Fibroblast of pulmonary artery (primary cell): ENCODE measurements around the gene MINDY4.

Source experiments
- DNase-seq: peaks from one replicate; pipeline ENCODE4 v3.0.0-alpha.2; 2010; ENCODE audit warnings: low read depth
- H3K4me3 ChIP-seq: replicated peaks from 2 replicates; pipeline ENCODE4 v1.5.1; 2011; ENCODE audit warnings: low read depth, mild to moderate bottlenecking, control low read depth, low read length, moderate library complexity
- TF ChIP-seq, protein P1 (sequence below): IDR thresholded peaks from 2 replicates; pipeline ENCODE4 v1.5.1; 2011; ENCODE audit warnings: mild to moderate bottlenecking, control low read depth, low read length, inconsistent platforms; ENCODE audit errors: missing control alignments

Gene MINDY4

DNA sequence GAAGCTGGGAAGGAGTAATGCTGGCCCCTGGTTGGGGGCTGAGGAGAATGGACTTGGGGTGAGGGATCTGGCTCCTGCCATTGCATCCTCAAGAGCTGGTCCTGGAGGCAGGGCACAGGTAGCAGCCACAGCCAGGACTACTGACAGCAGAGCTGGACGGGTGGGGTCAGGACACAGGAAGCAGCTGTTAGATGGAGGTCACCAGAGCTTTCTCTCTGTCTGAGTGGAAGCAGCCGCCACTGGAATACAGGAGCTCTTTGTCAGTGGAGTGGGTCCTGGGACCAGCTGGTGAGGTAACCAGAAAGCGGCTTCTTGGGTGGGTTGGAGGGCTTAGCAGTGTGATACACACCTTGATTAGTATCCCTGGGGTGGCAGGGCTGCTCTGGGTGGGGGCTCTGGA is 82.4 kb downstream of the MINDY4 start:
- H3K4me3 ChIP-seq: no peak overlapping the region
- no peak for DNase-seq
- TF ChIP-seq, protein P1, sequence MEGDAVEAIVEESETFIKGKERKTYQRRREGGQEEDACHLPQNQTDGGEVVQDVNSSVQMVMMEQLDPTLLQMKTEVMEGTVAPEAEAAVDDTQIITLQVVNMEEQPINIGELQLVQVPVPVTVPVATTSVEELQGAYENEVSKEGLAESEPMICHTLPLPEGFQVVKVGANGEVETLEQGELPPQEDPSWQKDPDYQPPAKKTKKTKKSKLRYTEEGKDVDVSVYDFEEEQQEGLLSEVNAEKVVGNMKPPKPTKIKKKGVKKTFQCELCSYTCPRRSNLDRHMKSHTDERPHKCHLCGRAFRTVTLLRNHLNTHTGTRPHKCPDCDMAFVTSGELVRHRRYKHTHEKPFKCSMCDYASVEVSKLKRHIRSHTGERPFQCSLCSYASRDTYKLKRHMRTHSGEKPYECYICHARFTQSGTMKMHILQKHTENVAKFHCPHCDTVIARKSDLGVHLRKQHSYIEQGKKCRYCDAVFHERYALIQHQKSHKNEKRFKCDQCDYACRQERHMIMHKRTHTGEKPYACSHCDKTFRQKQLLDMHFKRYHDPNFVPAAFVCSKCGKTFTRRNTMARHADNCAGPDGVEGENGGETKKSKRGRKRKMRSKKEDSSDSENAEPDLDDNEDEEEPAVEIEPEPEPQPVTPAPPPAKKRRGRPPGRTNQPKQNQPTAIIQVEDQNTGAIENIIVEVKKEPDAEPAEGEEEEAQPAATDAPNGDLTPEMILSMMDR: no peak

- TF ChIP-seq, protein P1: no peak
- DNase-seq: no peak
- no peak overlapping the region for H3K4me3 ChIP-seq
These were observed 84.7 kb downstream of the MINDY4 start for GRCh38 chr7:30855936-30856335.

GRCh38 chr7:30858576-30858975 is 87.4 kb downstream of the MINDY4 start:
- H3K4me3 ChIP-seq: no peak overlapping the region
- TF ChIP-seq, protein P1: no peak
- no peak for DNase-seq

- no peak overlapping the region for H3K4me3 ChIP-seq
- DNase-seq: no peak
- TF ChIP-seq, protein P1: no peak
These were observed 88.2 kb downstream of the MINDY4 start for GRCh38 chr7:30859202-30859939.

DNA sequence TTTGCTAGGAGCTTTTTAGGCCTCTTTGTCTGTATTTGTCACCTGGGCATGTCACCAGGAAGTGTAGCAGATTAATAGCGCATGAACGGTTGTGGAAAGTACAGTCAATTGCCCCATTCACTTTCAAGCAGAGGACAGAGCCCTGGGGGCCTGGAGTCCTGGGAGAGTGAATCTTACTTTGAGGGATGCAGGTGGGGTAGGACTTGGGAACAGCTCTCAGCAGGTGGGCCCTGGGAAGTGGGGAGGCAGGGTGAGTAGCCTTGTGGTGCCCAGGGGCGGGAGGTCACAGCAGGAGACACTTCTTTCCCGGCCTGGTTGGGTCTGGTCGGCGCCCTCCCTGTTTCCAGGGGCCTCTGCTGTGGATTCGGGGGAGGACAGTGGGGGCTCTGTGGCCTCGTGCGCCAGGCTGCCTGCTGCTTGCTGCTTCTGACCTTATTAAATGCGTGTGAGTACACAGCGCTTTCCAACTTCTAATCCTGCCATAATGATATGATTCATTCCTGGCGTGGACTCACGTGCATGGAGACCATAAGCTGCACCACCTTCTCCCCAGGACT is 88.8 kb downstream of the MINDY4 start:
- no peak for DNase-seq

GRCh38 chr7:30861612-30862011 is 90.4 kb downstream of the MINDY4 start:
- TF ChIP-seq, protein P1: no peak
- H3K4me3 ChIP-seq: no peak overlapping the region
- DNase-seq: no peak

More for the DNA sequence above, 88.8 kb downstream of the MINDY4 start:
- no peak overlapping the region for H3K4me3 ChIP-seq
- TF ChIP-seq, protein P1: no peak
